Neural progenitor cell (in vitro differentiated cells): Measurements from ENCODE around the gene TFCP2.

Experiments used
- EZH2phosphoT487 ChIP-seq: fragments of 200-600 bp; sonication (generic); IDR thresholded peaks from 2 replicates; pipeline ENCODE4 v1.6.1; 2017; ENCODE audit warnings: antibody characterized with exemption
- TF ChIP-seq, protein P1 (sequence below): fragments of 200-600 bp; sonication (generic); IDR thresholded peaks from 2 replicates; pipeline ENCODE4 v1.5.1; 2017; ENCODE audit warnings: antibody characterized with exemption, mild to moderate bottlenecking

GRCh38 chr12:51208016-51208660 lies 35.2 kb upstream of the TFCP2 start:
- TF ChIP-seq, protein P1, sequence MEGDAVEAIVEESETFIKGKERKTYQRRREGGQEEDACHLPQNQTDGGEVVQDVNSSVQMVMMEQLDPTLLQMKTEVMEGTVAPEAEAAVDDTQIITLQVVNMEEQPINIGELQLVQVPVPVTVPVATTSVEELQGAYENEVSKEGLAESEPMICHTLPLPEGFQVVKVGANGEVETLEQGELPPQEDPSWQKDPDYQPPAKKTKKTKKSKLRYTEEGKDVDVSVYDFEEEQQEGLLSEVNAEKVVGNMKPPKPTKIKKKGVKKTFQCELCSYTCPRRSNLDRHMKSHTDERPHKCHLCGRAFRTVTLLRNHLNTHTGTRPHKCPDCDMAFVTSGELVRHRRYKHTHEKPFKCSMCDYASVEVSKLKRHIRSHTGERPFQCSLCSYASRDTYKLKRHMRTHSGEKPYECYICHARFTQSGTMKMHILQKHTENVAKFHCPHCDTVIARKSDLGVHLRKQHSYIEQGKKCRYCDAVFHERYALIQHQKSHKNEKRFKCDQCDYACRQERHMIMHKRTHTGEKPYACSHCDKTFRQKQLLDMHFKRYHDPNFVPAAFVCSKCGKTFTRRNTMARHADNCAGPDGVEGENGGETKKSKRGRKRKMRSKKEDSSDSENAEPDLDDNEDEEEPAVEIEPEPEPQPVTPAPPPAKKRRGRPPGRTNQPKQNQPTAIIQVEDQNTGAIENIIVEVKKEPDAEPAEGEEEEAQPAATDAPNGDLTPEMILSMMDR: no peak
- TF ChIP-seq EZH2phosphoT487: no peak
